HT-29 (cell line): ENCODE measurements around the gene ENOX1. TPM values are rescaled to one million over a fixed set of nuclear protein-coding genes. Genes with fewer than 3 reads are reported as not detected.

Experiments
- DNase-seq: peaks from one replicate; pipeline ENCODE4 v3.0.0-alpha.2; 2015; ENCODE audit warnings: low spot score
- total RNA-seq: library from RNA; depleted of rRNA; stranded (reverse); fragments of >200 nt; shearing (Covaris generic); gene quantifications from 2 replicates; pipeline ENCODE4 v1.2.3, GENCODE V29; 2014

The ENOX1 gene
- total RNA-seq, 1 experiment from 2014 or later: 0.10 TPM

- no peak for DNase-seq
Observed at GRCh38 chr13:43669964-43670363, 116.8 kb downstream of the ENOX1 start.

GRCh38 chr13:43669101-43669500, 117.7 kb downstream of the ENOX1 start:
- DNase-seq: no peak

- DNase-seq: peak; percentile 28
Observed at GRCh38 chr13:43666403-43666802, 120.4 kb downstream of the ENOX1 start.

GRCh38 chr13:43665388-43665787, 121.4 kb downstream of the ENOX1 start:
- no peak for DNase-seq

GRCh38 chr13:43664700-43665191, 122.0 kb downstream of the ENOX1 start:
- no peak for DNase-seq

- DNase-seq: peak; percentile 22
Observed at GRCh38 chr13:43663474-43664090, 123.2 kb downstream of the ENOX1 start.

- peak; percentile 55 for DNase-seq
Observed at GRCh38 chr13:43662976-43663375, 123.8 kb downstream of the ENOX1 start.

GRCh38 chr13:43661161-43661830, 125.5 kb downstream of the ENOX1 start:
- no peak for DNase-seq

GRCh38 chr13:43657485-43657884, 129.3 kb downstream of the ENOX1 start:
- DNase-seq: no peak

GRCh38 chr13:43653980-43654379, 132.8 kb downstream of the ENOX1 start:
- DNase-seq: no peak

GRCh38 chr13:43653395-43653794, 133.4 kb downstream of the ENOX1 start:
- no peak for DNase-seq

- DNase-seq: no peak
Observed at GRCh38 chr13:43652760-43653159, 134.0 kb downstream of the ENOX1 start.

- DNase-seq: no peak
Observed at GRCh38 chr13:43650882-43651281, 135.9 kb downstream of the ENOX1 start.

- no peak for DNase-seq
Observed at GRCh38 chr13:43648733-43649132, 138.0 kb downstream of the ENOX1 start.

GRCh38 chr13:43647471-43647870, 139.3 kb downstream of the ENOX1 start:
- no peak for DNase-seq

GRCh38 chr13:43640476-43640875, 146.3 kb downstream of the ENOX1 start:
- DNase-seq: no peak

- no peak for DNase-seq
Observed at GRCh38 chr13:43631106-43631505, 155.7 kb downstream of the ENOX1 start.

- no peak for DNase-seq
Observed at GRCh38 chr13:43629691-43630480, 156.9 kb downstream of the ENOX1 start.

- no peak for DNase-seq
Observed at GRCh38 chr13:43626994-43627393, 159.8 kb downstream of the ENOX1 start.

GRCh38 chr13:43614063-43614462, 172.7 kb downstream of the ENOX1 start:
- no peak for DNase-seq

GRCh38 chr13:43611281-43612273, 175.2 kb downstream of the ENOX1 start:
- DNase-seq: no peak
